Fibroblast of villous mesenchyme (primary cell): ENCODE results near the gene STK39. TPM values are rescaled to one million over a fixed set of nuclear protein-coding genes. Genes with fewer than 3 reads are reported as not detected.
A peak's percentile ranks its signal among the peaks of the same experiment; 100 is the strongest.

Source experiments
- DNase-seq: peaks from one replicate; pipeline ENCODE4 v3.0.0-alpha.2; 2010; ENCODE audit warnings: low read depth
- H3K4me3 ChIP-seq: 2 replicates; pipeline ENCODE4 v1.5.1; 2011; ENCODE audit warnings: low read depth, mild to moderate bottlenecking, low read length
- total RNA-seq: library from RNA; depleted of rRNA; stranded (reverse); fragments of >200 nt; gene quantifications from 2 replicates; pipeline ENCODE4 v1.2.3, GENCODE V29; 2012
- TF ChIP-seq, protein P1 (sequence below): IDR thresholded peaks from 2 replicates; pipeline ENCODE4 v1.5.1; 2012; ENCODE audit warnings: low read depth, mild to moderate bottlenecking, low read length; ENCODE audit not compliant: insufficient read depth

STK39 gene
- total RNA-seq, 1 donor = 27.2 TPM

DNA sequence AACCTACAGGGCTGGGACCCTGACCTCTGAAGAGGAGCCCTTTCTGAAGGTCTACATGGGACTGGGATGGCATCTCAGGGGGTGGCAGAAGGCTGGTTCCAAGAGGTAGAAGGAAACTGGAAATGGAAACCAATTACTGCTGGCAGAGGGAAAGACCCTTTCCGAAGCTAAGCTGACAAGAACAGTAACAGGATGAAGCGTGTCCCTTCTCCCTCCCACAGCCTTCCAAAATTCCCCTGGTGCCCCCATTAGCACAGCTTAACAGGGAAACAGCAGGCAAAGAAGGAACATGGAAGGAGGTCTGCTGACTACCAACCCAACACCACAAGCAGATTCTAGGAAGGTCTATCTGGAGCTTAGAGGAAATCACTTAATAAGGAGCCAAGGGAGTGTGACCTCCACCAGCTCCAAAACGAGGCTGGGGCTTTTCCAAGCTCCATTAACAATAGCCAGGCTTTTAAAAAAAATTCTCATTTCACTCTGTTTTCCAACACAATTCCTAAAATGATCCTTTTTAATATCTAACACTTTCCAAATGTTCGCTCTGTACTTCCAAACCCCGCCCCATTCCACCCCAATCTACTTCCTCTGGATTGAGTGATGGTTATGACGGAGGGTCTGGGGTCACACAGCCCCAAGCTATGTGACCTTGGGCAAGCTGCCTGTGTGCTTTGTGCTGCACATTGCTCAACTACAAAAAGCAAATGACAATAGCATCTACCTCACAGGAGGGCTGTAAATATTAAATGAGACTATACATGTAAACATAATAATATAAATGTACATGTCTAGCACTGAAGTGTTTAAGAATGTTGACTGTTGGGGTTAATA is 55.2 kb downstream of the STK39 start:
- H3K4me3 ChIP-seq = no peak overlapping the region
- TF ChIP-seq, protein P1, sequence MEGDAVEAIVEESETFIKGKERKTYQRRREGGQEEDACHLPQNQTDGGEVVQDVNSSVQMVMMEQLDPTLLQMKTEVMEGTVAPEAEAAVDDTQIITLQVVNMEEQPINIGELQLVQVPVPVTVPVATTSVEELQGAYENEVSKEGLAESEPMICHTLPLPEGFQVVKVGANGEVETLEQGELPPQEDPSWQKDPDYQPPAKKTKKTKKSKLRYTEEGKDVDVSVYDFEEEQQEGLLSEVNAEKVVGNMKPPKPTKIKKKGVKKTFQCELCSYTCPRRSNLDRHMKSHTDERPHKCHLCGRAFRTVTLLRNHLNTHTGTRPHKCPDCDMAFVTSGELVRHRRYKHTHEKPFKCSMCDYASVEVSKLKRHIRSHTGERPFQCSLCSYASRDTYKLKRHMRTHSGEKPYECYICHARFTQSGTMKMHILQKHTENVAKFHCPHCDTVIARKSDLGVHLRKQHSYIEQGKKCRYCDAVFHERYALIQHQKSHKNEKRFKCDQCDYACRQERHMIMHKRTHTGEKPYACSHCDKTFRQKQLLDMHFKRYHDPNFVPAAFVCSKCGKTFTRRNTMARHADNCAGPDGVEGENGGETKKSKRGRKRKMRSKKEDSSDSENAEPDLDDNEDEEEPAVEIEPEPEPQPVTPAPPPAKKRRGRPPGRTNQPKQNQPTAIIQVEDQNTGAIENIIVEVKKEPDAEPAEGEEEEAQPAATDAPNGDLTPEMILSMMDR = no peak
- no peak for DNase-seq

DNA sequence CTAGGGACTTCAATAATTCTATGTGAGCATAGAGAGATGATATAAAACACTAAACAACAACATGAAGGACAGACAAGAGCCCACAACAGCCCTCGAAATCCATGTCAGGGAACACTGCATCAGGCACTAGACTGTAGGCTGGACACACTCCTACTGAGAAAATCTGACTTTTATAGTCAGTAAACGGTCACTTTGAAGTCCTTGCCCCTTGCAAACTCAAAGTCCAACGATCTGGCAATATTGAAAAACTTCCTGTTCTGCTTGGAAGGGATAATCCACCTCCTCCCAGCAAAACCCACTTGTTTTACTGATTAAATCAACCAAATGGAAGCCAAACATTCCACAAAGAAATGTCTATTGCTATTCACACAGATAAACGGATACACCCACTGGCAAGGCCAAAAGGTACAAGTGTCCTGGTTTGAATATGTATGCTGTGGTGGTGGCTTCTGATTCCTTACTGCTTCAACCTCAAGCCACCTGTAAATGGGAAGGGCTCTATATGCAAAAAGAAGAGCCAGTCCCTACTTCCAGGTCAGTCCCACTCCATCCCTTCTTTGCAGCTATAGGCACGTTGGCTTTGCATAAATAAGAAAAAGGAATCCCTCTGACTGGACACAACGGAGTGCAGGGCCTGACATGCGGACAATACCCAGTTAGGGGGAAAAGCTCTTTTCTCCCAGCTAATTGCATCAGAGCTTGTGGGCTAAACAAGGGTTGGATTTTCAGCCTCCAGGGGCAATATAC is 56.6 kb downstream of the STK39 start:
- TF ChIP-seq, protein P1 = no peak
- H3K4me3 ChIP-seq = no peak overlapping the region
- DNase-seq = no peak

DNA sequence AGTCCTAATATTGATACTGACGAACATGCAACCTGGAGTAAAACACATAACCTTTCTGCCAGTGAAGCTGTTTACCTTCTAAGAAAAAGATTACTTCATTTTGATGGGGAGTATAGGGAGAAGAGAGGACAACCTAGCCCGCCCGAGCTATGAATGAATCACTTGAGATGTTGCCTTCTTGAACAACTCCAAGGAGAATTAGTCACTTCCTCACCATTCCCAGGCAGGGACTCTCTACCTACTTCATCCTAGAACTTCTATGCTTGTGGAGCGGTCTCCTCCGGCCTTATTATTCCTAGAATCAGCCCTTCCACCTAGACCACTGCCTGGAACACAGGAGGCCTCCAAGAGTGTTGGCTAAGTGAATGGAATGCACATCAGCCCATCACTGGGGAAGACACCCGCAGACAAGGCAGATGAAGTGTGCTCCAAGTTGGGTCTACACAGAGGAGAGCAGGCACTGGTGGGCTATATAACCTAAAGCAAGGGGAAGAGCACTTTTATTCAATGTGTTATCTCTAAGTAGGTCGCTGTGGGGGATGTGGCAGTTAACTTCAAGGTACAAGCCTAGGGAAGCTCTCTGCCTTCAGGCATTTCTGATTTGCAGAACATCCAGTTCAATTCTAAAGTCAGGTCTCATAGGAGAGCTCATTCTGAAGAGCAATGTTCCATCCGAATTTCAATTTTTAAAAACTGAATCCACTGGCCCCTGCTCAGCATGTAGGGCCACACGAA is 57.4 kb downstream of the STK39 start:
- TF ChIP-seq, protein P1 = no peak
- DNase-seq = peak; percentile 32
- no peak overlapping the region for H3K4me3 ChIP-seq

DNA sequence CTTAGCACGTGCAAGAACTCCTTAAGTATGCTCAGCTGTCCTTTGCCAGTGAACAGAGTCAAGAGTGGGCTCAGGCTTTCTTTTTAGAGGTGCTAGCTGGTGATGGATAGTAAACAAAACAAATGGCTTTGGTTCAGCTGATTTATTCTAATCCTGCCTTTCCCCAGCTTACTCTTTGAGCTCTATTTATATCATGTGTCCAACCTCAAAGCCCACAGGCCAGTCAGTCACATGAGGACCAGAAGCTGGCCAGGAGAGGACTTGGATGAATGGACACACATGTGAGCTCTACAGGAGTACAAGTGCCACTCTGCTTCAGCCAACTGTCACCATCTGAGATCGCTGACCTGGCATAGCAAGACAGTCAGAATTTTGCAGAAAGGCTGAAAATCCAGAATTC is 59.4 kb downstream of the STK39 start:
- no peak overlapping the region for H3K4me3 ChIP-seq
- TF ChIP-seq, protein P1 = no peak
- DNase-seq = no peak

DNA sequence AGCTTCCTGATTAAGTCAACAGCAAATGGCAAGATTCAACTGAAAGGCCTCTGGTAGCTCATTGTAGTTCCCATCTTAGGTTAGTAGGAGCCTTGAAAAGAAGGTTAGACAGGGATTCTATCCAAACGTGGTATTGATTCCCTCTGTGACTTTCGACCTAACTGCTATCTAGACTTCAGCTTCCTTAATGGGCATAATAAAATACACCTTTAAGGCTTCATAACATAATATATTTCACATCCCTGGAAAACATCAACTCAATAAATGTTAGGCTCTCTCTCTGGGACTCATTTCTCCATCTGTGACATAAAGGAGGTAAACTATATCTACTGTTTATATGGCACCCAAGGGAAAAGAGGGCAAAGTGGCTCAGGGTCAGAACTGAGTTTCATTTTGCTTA is 60.9 kb downstream of the STK39 start:
- TF ChIP-seq, protein P1 = no peak
- no peak for DNase-seq
- H3K4me3 ChIP-seq = no peak overlapping the region

DNA sequence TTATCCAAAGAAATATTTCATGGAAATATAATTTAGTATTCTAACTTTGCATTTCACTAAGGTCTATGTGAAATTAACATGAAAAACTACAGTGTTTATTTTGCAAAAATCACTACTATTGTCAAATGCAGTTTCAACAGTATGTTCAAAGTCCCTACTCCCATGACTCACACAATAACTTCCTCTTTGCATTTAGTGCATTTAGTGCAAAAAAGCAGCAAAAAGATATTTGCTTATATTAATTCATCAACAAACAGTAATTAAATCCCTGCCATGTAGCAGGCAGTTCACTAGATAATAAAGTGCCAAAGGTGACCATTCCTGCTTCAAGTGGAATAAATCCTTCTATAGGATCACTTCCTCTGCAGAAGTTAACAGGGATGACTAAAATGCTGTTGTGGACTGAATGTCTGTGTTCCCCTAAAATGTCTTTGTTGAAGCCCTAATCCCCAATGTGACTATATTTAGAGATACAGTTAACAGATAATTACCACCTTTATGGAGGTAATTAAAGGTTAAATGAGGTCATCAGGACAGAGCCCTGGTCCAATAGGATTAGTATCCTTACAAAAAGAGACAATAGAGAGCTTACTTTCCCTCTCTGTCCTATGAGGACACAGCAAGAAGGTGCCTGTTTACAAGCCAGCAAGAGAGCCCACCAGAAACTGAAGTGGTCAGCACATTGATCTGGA is 61.7 kb downstream of the STK39 start:
- DNase-seq = no peak
- TF ChIP-seq, protein P1 = no peak
- no peak overlapping the region for H3K4me3 ChIP-seq
